Measurements from ENCODE around the gene MEF2D.

The MEF2D gene

DNA sequence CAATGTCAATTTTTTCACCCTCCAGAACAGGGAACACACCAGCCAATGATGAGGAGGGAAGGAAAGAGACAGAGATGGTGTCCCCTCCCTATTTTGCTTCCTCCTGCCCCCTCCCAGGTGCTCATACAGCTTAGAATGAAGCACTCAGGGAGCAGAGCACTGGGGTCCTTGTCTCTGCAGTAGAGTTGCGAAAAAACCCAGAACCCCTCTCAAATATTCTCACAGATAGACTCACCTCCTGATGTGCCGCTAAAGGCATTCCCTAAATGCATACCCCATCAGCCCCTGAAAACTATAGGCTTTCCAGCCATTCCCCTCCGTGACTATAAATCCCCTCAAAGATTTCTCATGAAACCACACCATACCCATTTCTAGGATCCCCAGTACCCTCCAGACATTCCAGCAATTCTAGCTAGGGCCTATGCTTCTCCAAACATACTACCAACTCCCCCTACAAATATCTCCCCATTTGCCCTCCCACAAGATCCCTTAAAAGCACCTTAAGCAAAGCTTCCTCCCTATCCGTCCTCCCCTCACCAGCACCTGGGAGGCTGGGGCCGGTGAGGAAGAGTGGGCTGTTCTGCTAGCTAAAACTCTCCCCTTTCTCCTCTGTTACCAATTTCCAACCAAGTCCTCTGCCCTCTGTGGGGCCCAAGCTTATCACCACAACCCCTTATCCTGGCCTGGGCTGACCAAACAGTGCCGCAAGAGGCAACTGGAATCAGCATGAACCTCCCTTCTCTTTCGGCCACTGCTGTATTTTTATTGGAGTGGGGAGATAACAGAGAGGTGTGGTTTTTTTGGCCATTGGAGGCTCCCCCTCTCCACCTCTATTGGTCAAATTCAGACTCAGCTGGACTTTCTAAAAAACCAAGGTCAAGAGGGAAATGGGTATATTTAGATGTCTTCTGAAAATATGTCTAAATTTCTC is 76.9 kb downstream of the MEF2D start:
- no peak for FAIRE-seq

DNA sequence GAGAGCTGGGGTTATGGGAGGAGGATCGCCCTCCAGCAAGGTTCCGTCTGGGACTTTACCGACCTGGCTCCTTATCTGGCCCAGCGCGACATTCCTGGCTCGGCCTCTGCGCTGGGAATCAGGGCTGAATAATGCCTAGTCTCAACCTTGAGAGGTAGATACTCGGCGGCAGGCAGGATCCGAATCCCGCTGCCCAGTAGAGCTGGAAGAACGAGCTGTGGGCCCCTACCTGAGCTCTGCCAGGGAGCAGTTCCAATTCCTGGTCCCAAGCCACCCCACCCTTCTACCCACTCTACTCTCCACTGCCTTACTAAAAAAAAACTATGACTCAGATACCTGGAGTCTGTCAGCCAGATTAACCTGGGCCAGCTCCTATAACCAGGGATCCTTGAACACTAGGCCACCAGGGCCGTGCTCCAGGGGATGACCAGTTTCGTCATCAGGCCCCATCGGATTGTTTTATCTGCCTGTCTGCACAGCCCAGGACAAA is 77.9 kb downstream of the MEF2D start:
- no peak for FAIRE-seq

DNA sequence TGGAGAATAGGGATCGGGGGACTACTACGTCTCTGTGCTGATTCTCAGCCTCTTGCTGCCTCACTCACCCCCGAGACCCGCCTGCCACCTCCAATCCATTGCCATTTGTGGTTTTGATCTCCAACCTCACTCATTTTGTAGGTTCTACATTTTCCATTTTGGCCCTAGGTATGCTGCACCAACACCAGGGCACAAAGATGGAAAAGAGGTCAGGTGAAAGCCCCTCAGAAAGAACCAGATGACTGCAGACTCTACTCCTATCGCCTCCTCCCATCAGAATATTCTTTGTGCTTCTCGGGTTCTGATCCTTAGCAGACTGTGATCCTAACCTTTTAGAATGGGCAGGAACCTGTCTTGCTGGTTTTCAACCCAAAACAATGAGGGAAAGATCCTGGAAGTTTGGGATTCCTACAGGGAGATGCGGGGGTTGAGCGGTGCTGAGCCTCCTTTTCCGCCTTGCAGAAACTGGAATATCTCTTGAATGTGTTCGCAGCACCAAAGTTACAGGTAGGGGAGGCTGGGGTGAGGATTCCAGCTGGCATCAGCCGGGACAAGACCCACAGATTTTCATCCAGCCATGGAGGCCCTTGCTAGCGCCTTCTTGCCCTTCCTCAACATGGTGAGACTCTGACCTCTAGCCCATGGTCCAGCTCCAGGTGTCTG is 78.5 kb downstream of the MEF2D start:
- no peak for FAIRE-seq

DNA sequence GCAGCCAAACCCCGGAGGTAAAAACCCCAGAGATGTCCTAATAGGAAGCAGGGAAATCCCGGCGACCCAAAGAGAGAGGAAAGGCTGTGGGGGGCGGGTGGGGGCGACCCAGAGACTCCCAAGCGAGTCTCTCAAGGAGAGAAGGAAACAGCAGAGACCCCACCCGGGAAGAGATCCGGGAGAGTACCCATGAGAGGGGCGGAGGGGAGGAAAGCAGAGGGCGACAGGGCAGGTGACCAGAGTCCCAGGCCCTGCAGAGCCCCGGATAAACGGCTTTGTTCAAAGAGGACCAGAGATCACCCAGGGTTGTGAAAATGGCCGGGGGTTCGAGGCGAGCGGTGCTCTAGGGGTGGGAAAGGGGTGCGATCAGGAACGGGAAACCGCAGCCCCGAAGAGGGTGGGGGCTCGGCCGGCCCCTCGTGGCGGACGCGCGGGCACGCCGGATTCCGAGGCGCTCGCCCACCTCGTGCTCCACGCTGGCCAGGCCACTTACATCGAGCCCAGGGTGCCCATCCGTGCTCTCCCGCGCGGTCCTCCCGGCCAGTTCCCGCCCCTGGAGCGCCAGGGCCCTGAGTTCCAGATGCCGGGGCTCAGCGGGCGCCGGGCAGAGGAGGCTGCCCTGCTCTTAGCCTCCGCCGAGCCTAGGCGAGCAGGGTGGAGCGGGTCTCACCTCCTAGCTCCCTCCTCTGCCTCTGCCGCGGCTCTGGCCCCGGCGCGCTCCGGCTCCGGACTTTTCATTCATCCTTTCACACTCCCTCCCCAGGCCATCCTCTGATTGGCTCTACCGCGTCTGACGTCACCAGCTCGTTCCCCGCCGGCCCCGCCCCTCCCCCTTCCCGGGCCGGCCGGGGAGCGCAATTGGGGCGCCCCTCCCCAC is 79.3 kb downstream of the MEF2D start:
- FAIRE-seq = no peak

DNA sequence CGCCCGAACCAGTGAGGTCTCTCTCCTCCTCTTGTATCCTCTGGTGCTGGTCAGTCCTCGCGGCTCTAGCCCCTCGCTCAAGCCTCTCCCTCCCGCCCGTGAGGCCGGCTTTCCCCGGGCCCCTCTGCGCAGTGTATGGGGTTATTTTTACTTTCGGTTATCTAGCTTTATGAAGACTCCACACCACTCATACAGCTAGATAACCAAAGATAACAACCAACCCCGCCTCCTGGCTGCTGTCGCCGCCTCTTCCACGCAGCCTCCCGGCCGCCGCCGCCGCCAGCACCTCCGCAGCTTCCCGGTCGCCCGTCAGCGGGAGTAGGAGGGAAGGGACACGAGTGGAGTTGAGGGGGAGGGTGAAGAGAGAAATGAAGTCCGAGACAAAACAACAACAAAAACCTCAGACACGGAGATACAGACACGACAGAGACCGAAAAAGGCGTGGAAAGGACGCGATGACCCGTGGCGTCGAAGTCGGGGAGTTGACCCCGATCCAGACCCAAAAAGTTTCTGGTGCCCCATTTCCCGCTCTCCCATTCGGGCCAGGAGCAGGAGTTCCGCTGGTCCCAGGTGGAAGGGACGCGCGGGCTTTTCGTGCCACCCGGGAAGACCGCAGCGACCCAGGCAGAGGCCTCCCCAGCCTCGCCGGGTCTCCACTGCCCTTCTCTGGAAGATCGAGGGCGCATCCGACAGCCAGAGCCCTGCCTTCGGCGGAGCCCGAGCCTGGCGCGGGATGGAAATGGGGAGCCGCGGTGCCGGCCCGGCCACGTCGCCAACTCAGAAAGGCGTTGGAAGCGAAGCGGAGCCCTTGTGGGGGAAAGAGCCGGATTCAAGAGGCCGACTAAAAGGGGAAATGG is 80.1 kb downstream of the MEF2D start:
- no peak for FAIRE-seq

DNA sequence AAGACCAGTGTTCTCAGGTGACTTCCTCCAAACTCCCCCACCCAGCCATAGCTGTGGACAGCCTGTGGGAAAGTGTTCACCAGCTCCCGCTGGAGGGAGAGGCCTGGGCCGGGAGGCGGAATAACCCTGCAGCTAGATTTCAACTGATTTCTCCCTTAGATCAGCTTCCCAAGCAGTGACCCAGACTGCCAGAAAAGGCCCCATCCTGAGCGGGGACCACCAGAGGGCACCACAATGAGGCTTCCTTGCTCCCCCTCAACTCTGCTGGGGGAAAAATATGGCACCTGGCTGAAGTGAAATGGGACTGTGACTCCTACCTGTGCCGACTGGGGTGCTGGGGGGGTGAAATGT is 80.7 kb downstream of the MEF2D start:
- no peak for FAIRE-seq

DNA sequence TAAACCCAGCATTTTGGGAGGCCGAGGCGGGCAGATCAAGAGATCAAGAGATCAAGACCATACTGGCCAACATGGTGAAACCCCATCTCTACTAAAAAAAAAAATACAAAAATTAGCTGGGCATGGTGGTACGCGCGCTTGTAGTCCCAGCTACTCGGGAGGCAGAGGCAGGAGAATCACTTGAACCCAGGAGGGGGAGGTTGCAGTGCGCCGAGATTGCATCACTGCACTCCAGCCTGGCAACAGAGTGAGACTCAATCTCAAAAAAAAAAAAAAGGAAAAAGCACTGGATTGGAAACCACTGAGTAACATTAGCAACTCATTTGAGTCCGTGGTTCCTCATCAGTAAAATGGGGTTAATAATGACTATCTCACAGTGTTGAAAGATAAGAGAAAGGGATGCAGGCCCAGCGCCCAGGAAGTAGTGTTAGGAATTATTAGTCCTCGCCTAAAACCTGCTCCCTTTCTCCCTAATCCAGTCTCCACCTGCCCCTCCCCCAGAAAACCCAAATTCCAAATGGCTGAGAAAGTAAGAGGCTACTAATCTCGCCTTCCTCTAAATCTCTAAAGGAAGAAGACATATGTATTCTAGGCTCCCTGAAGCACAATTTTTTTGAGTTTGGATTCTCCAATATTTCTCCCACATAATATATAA is 82.0 kb downstream of the MEF2D start:
- no peak for FAIRE-seq

DNA sequence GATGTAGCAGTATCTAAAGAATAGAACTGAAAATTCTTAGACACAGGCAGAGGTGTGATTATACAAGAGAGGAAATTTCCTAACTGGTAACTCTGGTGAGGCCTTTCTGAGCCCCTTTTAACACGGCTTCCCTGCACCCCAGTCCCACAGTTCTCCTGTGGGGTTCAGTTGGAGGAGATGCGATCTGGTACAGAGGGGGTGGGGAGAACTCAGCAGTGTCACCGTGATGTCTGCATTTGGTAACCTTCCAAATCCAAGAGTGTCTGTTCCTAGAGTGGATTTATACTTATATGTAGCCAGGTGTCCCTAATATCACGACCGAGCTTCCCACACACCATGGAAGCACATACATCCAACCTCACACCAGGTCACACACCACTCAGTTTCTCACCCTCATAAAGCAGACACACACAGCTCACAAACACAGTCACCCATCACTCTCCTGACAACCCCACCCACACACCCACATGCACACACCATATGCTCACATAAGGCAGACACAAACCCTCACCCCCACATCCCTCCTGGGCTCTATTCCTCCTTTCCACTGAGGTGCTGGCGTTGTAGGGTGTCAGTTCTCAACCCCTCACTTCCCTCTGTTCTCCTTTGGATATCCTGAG is 83.1 kb downstream of the MEF2D start:
- FAIRE-seq = no peak

DNA sequence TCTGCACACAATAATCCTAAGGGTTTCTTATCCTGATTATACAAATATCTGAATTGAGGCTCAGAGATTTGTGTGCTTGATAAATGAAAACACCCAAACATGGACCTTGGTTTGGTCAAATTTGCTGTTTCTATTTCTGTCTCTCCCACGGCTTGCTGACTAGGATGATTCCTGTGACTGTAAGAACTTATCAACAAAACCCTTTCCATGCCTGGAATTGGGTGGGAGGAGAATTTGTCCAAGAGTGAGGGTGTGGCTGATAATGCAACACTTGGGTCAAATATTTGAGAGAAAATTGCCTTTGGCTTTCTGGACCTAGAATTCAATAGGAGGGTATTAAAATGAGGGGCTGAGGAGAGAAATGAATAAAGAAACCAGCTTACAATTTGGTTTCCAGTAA is 83.6 kb downstream of the MEF2D start:
- FAIRE-seq = no peak

DNA sequence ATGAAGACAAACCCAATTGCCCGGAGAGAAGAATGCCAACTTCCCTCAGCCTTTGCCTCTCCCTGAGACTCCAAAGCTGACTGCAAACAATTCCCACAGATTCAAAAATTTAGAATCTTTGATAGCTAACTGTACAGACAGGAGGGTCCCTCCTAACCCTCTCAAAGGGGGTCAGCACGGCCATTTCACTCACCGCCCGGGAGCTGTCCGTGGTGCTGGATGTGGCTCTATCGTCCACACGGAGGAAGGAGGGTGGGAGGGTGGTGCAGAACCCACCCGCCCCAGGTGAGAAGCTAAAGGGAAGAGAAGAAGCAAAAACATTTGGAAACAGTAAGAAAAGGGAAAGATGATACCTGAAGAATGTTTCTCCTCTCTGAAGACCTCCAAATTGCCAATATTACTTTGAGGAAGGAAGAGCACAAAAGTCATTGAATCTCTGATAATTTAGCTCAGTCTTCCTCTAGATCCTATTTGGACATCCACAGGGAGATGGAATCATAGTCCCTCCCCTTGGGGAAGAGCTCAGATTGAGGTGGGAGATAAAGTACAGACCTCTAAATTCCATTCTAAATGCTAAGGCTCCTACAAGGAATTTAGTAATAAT is 86.0 kb downstream of the MEF2D start:
- FAIRE-seq = no peak

Measured in colon (tissue), 2 donors.